ENCODE measurements around the gene IGFL3.

The IGFL3 gene

GRCh38 chr19:46076951-46077814, 47.3 kb downstream of the IGFL3 start:
- H3K4me3 ChIP-seq (ENCODE audit: extremely low read depth, insufficient read depth, low read length, poor library complexity, severe bottlenecking), result peak overlapping the region; percentile 33
- no peaks in the 10 kb centered on the region for H3K9me3 ChIP-seq (ENCODE audit: control insufficient read depth, low read length)
- WGBS, 2 experiments (ENCODE audit: insufficient coverage in 2 of 2), result 3% methylated on average over 37 to 45 of the region's 50 CpGs
- H3K4me1 ChIP-seq (ENCODE audit: control insufficient read depth, insufficient read depth, low read length, poor library complexity, severe bottlenecking), result peaks cover 9% of the 10 kb centered on the region
- no peaks in the 10 kb centered on the region for H3K36me3 ChIP-seq (ENCODE audit: control insufficient read depth, insufficient read depth, low read length)
- no peak overlapping the region for H3K27ac ChIP-seq (ENCODE audit: low read depth, low read length, severe bottlenecking)

GRCh38 chr19:46076031-46076880, 48.2 kb downstream of the IGFL3 start:
- no peaks in the 10 kb centered on the region for H3K9me3 ChIP-seq (ENCODE audit: control insufficient read depth, low read length)
- H3K27ac ChIP-seq (ENCODE audit: low read depth, low read length, severe bottlenecking), result no peak overlapping the region
- no peak overlapping the region for H3K4me3 ChIP-seq (ENCODE audit: extremely low read depth, insufficient read depth, low read length, poor library complexity, severe bottlenecking)
- H3K36me3 ChIP-seq (ENCODE audit: control insufficient read depth, insufficient read depth, low read length), result no peaks in the 10 kb centered on the region
- WGBS, 2 experiments (ENCODE audit: insufficient coverage in 2 of 2), result 36 to 50% methylated on average over 3 to 4 of the region's 9 CpGs
- H3K4me1 ChIP-seq (ENCODE audit: control insufficient read depth, insufficient read depth, low read length, poor library complexity, severe bottlenecking), result peaks cover 9% of the 10 kb centered on the region

GRCh38 chr19:46073268-46073922, 51.1 kb downstream of the IGFL3 start:
- H3K4me3 ChIP-seq (ENCODE audit: extremely low read depth, insufficient read depth, low read length, poor library complexity, severe bottlenecking), result no peak overlapping the region
- H3K36me3 ChIP-seq (ENCODE audit: control insufficient read depth, insufficient read depth, low read length), result no peaks in the 10 kb centered on the region
- no peak overlapping the region for H3K27ac ChIP-seq (ENCODE audit: low read depth, low read length, severe bottlenecking)
- 75 to 100% methylated on average over 1 to 3 of the region's 3 CpGs for WGBS, 2 experiments (ENCODE audit: insufficient coverage in 2 of 2)
- H3K4me1 ChIP-seq (ENCODE audit: control insufficient read depth, insufficient read depth, low read length, poor library complexity, severe bottlenecking), result peaks cover 8% of the 10 kb centered on the region
- H3K9me3 ChIP-seq (ENCODE audit: control insufficient read depth, low read length), result no peaks in the 10 kb centered on the region
